ENCODE results near the gene CHIC2. TPM values are rescaled to one million over a fixed set of nuclear protein-coding genes. Genes with fewer than 3 reads are reported as not detected.
"Not testable (repeated sequence)": the region's sequence is repeated elsewhere in the genome, so short reads cannot be mapped to it uniquely, and the experiment has no call there.

Gene CHIC2
- polyA plus RNA-seq, 1 experiment, result 15.6 TPM

- Histone ChIP-seq H3K36me3 (ENCODE audit: control insufficient read depth, insufficient read depth, low read length) (no peaks in the 10 kb centered on the region), H3K27me3 (ENCODE audit: control insufficient read depth, insufficient read depth, low read length) (no peaks in the 10 kb centered on the region), H3K4me3 (ENCODE audit: low read depth, low read length) (no peak overlapping the region)
- DNase-seq (ENCODE audit: low read depth), result no peak
- ChIA-PET CTCF (interaction anchor here (1.1 to 1.8 kb wide), 2 partner anchors 149 to 352 kb away, joined by 4 read pairs; no protein-coding TSS in a partner anchor), POLR2A (no interaction called here)
- no peak for TF ChIP-seq CTCF (IDR thresholded peaks at IDR 0.05; ENCODE audit: insufficient read depth, low read depth, low read length)
Observed at GRCh38 chr4:54058171-54058570, 6.2 kb downstream of the CHIC2 start.

- DNase-seq (ENCODE audit: low read depth), result no peak
- ChIA-PET CTCF (interaction anchor here (0.9 to 1.8 kb wide), 5 partner anchors 126 to 350 kb away, joined by 3 to 5 read pairs (median 4); no protein-coding TSS in a partner anchor), POLR2A (no interaction called here)
- Histone ChIP-seq H3K4me3 (ENCODE audit: low read depth, low read length) (no peak overlapping the region), H3K36me3 (ENCODE audit: control insufficient read depth, insufficient read depth, low read length) (no peaks in the 10 kb centered on the region), H3K27me3 (ENCODE audit: control insufficient read depth, insufficient read depth, low read length) (no peaks in the 10 kb centered on the region)
- TF ChIP-seq CTCF (IDR thresholded peaks at IDR 0.05; ENCODE audit: insufficient read depth, low read depth, low read length), result no peak
Observed at GRCh38 chr4:54056360-54056759, 8.0 kb downstream of the CHIC2 start.

GRCh38 chr4:54055494-54055893, 8.9 kb downstream of the CHIC2 start:
- no peak overlapping the region for H3K4me3 ChIP-seq (ENCODE audit: low read depth, low read length)
- POLR2A ChIA-PET, result no interaction called here
- H3K36me3 ChIP-seq (ENCODE audit: control insufficient read depth, insufficient read depth, low read length), result no peaks in the 10 kb centered on the region
- CTCF ChIA-PET, result interaction anchor here (0.9 kb wide), 1 partner anchor 146 kb away, joined by 3 read pairs; no protein-coding TSS in a partner anchor
- no peak for TF ChIP-seq CTCF (IDR thresholded peaks at IDR 0.05; ENCODE audit: insufficient read depth, low read depth, low read length)
- no peak for DNase-seq (ENCODE audit: low read depth)
- H3K27me3 ChIP-seq (ENCODE audit: control insufficient read depth, insufficient read depth, low read length), result no peaks in the 10 kb centered on the region

- Histone ChIP-seq H3K27me3 (ENCODE audit: control insufficient read depth, insufficient read depth, low read length) (no peaks in the 10 kb centered on the region), H3K36me3 (ENCODE audit: control insufficient read depth, insufficient read depth, low read length) (no peaks in the 10 kb centered on the region), H3K4me3 (ENCODE audit: low read depth, low read length) (no peak overlapping the region)
- POLR2A ChIA-PET, result no interaction called here
- no peak for DNase-seq (ENCODE audit: low read depth)
- CTCF ChIA-PET, result no interaction called here
- no peak for TF ChIP-seq CTCF (IDR thresholded peaks at IDR 0.05; ENCODE audit: insufficient read depth, low read depth, low read length)
Observed at GRCh38 chr4:54054501-54054900, 9.9 kb downstream of the CHIC2 start.

GRCh38 chr4:54053322-54053721, 11.1 kb downstream of the CHIC2 start:
- not testable (repeated sequence) for H3K4me3 ChIP-seq (ENCODE audit: low read depth, low read length); H3K36me3 ChIP-seq (ENCODE audit: control insufficient read depth, insufficient read depth, low read length); DNase-seq (ENCODE audit: low read depth); H3K27me3 ChIP-seq (ENCODE audit: control insufficient read depth, insufficient read depth, low read length)
- POLR2A ChIA-PET, result interaction anchor here (0.6 to 0.7 kb wide), 2 partner anchors 62 to 112 kb away, joined by 3 to 5 read pairs; no protein-coding TSS in a partner anchor
- CTCF ChIA-PET, result interaction anchor here (0.7 kb wide), 1 partner anchor 522 kb away, joined by 4 read pairs; no protein-coding TSS in a partner anchor
